Fibroblast of upper back skin (primary cell): Measurements from ENCODE around the gene POMC.
"Not testable (repeated sequence)": the region's sequence is repeated elsewhere in the genome, so short reads cannot be mapped to it uniquely, and the experiment has no call there.

Source experiments
- DNase-seq: peaks from one replicate; pipeline ENCODE4 v3.0.0-alpha.2; 2013

Gene POMC

GRCh38 chr2:25131567-25132298, 36.6 kb downstream of the POMC start:
- no peak for DNase-seq

GRCh38 chr2:25131253-25131566, 37.2 kb downstream of the POMC start:
- DNase-seq: no peak

- DNase-seq: no peak
Measured at GRCh38 chr2:25129901-25130520, 38.4 kb downstream of the POMC start.

GRCh38 chr2:25127646-25128045, 40.7 kb downstream of the POMC start:
- DNase-seq: peak; percentile 45

GRCh38 chr2:25127071-25127470, 41.3 kb downstream of the POMC start:
- DNase-seq: not testable (repeated sequence)

- no peak for DNase-seq
Measured at GRCh38 chr2:25125976-25126375, 42.4 kb downstream of the POMC start.

GRCh38 chr2:25125189-25125588, 43.2 kb downstream of the POMC start:
- no peak for DNase-seq

- DNase-seq: no peak
Measured at GRCh38 chr2:25123682-25124081, 44.7 kb downstream of the POMC start.

GRCh38 chr2:25122367-25122766, 46.0 kb downstream of the POMC start:
- DNase-seq: no peak

GRCh38 chr2:25119263-25119662, 49.1 kb downstream of the POMC start:
- DNase-seq: no peak

GRCh38 chr2:25116956-25117355, 51.4 kb downstream of the POMC start:
- no peak for DNase-seq

GRCh38 chr2:25115902-25116301, 52.5 kb downstream of the POMC start:
- DNase-seq: peak; percentile 56

GRCh38 chr2:25115249-25115883, 53.0 kb downstream of the POMC start:
- no peak for DNase-seq

GRCh38 chr2:25112113-25112512, 56.3 kb downstream of the POMC start:
- no peak for DNase-seq
